ENCODE measurements around the gene TUSC2.

TUSC2 gene

GRCh38 chr3:50297896-50298725 lies 29.9 kb downstream of the TUSC2 start:
- H2AFZ ChIP-seq (ENCODE audit: low read depth, low read length, severe bottlenecking), result no peak overlapping the region
- no peaks in the 10 kb centered on the region for H4K20me1 ChIP-seq (ENCODE audit: low read depth, low read length)
- H3K36me3 ChIP-seq (ENCODE audit: low read length), result no peaks in the 10 kb centered on the region
- H3F3A ChIP-seq (ENCODE audit: insufficient read depth), result no peaks in the 10 kb centered on the region
- no peaks in the 10 kb centered on the region for H3K9me3 ChIP-seq (ENCODE audit: insufficient read depth, low read length)
- H3K79me2 ChIP-seq (ENCODE audit: insufficient read depth, low read length), result no peaks in the 10 kb centered on the region
- peak overlapping the region; percentile 81 for H3K4me3 ChIP-seq (ENCODE audit: insufficient read depth, low read length, poor library complexity, severe bottlenecking)
- no peaks in the 10 kb centered on the region for H3K9me2 ChIP-seq (replicated peaks; ENCODE audit: insufficient read depth, low read length)
- no peak overlapping the region for H3K27ac ChIP-seq (ENCODE audit: low read depth, low read length)
- peak overlapping the region; percentile 79 for H3K4me2 ChIP-seq (ENCODE audit: low read depth, low read length, poor library complexity, severe bottlenecking)
- TF ChIP-seq CTCF (IDR thresholded peaks at IDR 0.05; ENCODE audit: insufficient read depth, low read length, poor library complexity, severe bottlenecking) (no peak), EZH2phosphoT487 (conservative IDR thresholded peaks at IDR 0.05; ENCODE audit: low read length) (no peak)
- peak overlapping the region; percentile 74 for H3K9ac ChIP-seq (ENCODE audit: low read length)
- H3K27me3 ChIP-seq (ENCODE audit: low read length), result no peaks in the 10 kb centered on the region

- TF ChIP-seq CTCF (IDR thresholded peaks at IDR 0.05; ENCODE audit: insufficient read depth, low read length, poor library complexity, severe bottlenecking), result no peak
- TF ChIP-seq EZH2phosphoT487 (conservative IDR thresholded peaks at IDR 0.05; ENCODE audit: low read length), result no peak
- H3K9me2 ChIP-seq (replicated peaks; ENCODE audit: insufficient read depth, low read length), result no peaks in the 10 kb centered on the region
Observed at GRCh38 chr3:50297384-50297775, 30.6 kb downstream of the TUSC2 start.

GRCh38 chr3:50296721-50297383 lies 31.2 kb downstream of the TUSC2 start:
- Histone ChIP-seq H3K4me2 (ENCODE audit: low read depth, low read length, poor library complexity, severe bottlenecking) (no peak overlapping the region), H3K9me3 (ENCODE audit: insufficient read depth, low read length) (no peaks in the 10 kb centered on the region), H2AFZ (ENCODE audit: low read depth, low read length, severe bottlenecking) (no peak overlapping the region), H3K27me3 (ENCODE audit: low read length) (no peaks in the 10 kb centered on the region), H3K4me3 (ENCODE audit: insufficient read depth, low read length, poor library complexity, severe bottlenecking) (no peak overlapping the region), H4K20me1 (ENCODE audit: low read depth, low read length) (no peaks in the 10 kb centered on the region), H3K27ac (ENCODE audit: low read depth, low read length) (no peak overlapping the region), H3K9me2 (replicated peaks; ENCODE audit: insufficient read depth, low read length) (no peaks in the 10 kb centered on the region), H3K79me2 (ENCODE audit: insufficient read depth, low read length) (peaks cover 3% of the 10 kb centered on the region), H3F3A (ENCODE audit: insufficient read depth) (no peaks in the 10 kb centered on the region), H3K9ac (ENCODE audit: low read length) (no peak overlapping the region), H3K36me3 (ENCODE audit: low read length) (no peaks in the 10 kb centered on the region)
- TF ChIP-seq EZH2phosphoT487 (conservative IDR thresholded peaks at IDR 0.05; ENCODE audit: low read length), result no peak
- no peak for TF ChIP-seq CTCF (IDR thresholded peaks at IDR 0.05; ENCODE audit: insufficient read depth, low read length, poor library complexity, severe bottlenecking)

More at GRCh38 chr3:50297384-50297775, 30.6 kb downstream of the TUSC2 start:
- H3K4me2 ChIP-seq (ENCODE audit: low read depth, low read length, poor library complexity, severe bottlenecking), result no peak overlapping the region
- H3K9me3 ChIP-seq (ENCODE audit: insufficient read depth, low read length), result no peaks in the 10 kb centered on the region
- no peaks in the 10 kb centered on the region for H3F3A ChIP-seq (ENCODE audit: insufficient read depth)
- H3K27me3 ChIP-seq (ENCODE audit: low read length), result no peaks in the 10 kb centered on the region
- H3K27ac ChIP-seq (ENCODE audit: low read depth, low read length), result no peak overlapping the region
- H2AFZ ChIP-seq (ENCODE audit: low read depth, low read length, severe bottlenecking), result no peak overlapping the region
- H4K20me1 ChIP-seq (ENCODE audit: low read depth, low read length), result no peaks in the 10 kb centered on the region
- H3K36me3 ChIP-seq (ENCODE audit: low read length), result no peaks in the 10 kb centered on the region
- H3K9ac ChIP-seq (ENCODE audit: low read length), result no peak overlapping the region
- H3K79me2 ChIP-seq (ENCODE audit: insufficient read depth, low read length), result no peaks in the 10 kb centered on the region
- no peak overlapping the region for H3K4me3 ChIP-seq (ENCODE audit: insufficient read depth, low read length, poor library complexity, severe bottlenecking)

All from SU-DHL-6 (cell line).